ENCODE results near the gene SPRED2.

Gene SPRED2

DNA sequence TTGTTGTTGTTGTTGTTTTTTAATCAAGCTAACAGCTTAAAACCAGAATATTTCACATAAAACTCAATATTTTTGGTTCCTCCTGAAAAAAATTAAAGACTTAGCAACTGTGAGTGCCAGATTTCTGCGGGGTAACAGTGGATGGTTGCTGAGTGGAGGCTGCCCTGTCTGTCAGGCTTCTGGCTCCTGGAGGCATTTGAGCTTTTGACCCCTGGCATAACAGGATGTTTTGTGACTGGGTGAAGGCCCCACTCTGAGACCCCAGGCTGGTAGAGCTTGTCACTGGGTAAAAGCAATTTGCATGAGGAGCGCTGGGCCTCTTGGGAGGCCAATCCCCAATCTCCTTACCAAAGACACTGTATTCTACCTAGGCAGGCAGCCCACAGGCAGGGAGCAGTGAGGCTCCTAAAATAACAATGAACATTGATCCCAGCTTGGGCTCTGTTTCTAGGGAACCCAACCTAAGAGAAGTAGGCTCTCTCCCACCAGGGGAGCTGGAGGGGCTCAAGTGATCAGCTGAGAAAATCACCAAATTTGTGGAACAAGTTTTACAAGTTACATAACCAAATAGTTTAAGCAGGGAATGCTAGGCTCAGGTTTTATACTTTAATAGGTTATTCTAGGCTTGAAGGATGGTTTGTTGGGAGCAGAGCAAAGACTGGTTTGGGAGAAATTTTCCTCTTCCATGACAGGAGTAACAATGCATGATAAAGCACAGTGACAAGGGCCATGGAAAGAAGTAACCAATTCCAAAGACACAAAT, 5.9 kb upstream of the SPRED2 start:
- DNase-seq, result no peak

DNA sequence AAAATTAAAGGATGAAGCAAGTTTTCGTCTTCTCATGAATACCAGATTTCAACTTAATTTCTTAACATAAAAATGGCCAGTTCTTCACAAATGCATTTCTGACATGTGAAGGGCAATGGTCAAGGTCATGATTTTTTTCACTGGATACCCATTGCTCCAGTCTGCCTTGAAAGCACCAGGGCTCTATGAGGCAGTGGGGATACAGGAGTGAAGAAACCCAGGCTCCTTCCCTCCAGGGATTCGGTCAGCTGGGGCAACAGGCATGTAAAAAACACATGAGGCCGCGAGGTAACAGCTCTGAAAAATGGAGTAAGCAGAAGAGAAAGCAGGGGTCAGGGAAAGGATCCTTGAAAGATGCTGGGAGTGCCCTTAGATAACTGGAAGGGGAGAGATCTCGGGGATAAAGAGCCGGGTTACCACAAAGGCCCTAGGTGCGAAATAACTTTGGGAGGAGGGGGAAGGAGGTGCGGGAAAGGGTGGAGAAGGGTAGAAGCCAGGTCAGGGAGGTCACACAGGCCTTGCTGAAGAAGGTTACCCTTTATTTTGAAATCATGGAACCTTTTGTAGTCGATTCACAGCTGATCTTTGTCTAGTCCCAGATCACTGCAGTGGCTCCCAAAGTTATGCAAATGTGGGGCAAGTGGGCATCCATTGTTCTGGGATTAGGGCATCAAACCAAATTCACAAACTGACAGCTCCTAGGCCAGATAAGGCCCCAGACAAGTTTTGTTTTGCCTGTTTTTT, 5.2 kb upstream of the SPRED2 start:
- DNase-seq, result no peak

DNA sequence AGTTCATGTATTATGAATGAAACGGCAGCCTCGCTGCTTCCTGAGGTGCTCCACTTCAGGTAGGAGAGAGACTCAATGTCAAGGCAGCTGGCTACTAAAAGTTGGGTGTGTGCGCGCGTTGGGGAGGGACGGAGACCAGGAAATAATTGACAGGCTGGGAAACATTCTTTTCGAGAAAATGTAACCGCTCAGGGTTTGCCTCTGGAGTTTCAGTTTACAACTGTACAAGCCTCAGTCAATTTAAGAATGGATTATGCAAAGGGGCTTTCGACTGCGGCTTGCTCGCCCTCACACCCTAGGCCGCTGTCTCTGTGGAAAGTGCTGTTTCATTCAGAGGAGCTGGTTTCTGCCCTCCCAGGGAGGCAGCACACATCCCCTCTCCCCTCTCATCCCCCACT, 4.4 kb upstream of the SPRED2 start:
- DNase-seq, result no peak

DNA sequence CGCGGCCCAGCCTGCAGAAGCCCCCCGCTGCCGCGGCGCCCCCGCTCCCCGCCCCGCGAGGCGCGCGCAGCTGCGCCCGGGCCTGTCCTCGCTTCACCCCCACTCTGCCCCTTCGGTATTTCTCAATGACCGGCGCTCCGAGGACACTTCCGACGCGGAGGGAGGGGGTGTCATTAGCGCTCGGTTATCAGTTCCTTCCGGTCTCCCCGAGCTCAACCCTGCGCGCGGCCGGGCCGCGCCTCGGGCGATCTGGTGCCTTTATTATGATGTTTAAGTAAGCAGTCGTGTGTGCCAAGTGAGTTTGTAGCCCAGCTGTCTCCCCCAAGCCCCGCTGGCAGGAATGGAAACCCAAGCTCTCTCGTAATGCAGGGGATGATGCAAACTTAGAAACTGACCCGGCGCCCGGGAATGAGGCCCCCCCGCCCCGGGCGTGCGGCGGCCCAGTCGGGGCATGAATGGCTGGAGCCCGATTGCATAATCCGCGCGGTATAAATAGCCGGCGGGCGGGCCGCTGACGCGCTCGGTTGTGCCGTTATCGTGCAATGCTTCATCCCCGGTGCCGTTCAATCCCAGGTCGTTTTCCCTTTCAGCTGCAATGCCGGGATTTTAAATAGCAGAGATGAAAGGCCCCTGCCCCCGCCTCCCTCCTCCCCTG, 3.9 kb upstream of the SPRED2 start:
- DNase-seq, result peak; percentile 46

DNA sequence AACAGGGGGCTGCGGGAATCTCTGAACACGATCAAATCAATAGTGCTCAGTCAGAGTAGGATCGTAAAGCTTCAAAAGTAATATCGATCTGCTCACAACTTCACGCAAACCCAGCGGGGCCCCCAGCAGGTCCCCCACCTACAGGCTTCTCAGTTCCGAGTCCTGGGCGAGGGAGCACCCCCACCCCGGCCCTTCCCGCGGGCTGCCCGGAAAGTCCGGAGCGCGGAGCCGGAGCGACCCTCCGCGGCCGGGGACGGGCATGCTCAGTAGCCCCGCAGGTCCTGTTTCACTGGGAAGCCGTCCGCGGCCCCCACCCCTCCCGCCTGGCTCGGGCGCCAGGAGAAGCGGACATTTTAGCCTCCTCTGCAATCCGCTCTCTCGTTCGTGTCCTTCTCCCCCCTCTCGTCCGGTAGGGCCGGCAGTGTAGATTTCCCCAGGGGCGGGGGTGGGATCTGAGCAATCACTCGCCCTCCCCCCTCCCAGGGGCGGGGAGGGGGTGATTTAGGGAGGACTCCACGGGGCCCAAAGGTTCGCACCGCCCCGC, 3.3 kb upstream of the SPRED2 start:
- peak; percentile 39 for DNase-seq

DNA sequence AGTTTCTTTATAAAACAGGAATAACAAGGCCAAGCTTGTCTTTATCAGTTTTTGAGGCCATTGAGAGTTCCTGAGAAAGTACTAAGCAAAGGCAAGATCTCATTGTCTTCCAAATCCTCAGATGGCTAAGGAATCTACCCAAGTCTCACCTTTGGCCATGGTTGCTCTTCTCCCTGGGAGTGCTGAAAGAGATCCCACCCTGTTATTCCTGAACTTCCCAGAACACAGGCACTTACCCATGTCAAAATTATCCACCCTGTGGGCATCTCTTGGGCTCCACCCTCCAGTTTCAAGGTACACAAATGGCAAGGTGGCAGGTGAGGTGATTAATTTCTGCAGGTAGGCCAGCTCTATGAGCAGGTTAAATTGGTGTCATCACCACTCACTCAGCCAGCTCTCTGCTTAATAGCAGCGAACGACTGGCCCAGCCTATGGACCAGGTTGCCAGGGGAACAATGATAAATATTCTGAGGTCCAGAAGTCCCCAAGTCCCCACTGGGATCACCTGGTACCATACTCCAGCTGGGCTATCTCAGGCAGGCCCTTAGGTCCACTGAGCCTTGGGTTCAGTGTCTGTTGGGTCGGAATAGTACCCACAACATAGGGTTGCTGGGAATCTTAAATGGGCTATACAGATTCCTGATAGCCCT, 2.3 kb upstream of the SPRED2 start:
- DNase-seq, result no peak

DNA sequence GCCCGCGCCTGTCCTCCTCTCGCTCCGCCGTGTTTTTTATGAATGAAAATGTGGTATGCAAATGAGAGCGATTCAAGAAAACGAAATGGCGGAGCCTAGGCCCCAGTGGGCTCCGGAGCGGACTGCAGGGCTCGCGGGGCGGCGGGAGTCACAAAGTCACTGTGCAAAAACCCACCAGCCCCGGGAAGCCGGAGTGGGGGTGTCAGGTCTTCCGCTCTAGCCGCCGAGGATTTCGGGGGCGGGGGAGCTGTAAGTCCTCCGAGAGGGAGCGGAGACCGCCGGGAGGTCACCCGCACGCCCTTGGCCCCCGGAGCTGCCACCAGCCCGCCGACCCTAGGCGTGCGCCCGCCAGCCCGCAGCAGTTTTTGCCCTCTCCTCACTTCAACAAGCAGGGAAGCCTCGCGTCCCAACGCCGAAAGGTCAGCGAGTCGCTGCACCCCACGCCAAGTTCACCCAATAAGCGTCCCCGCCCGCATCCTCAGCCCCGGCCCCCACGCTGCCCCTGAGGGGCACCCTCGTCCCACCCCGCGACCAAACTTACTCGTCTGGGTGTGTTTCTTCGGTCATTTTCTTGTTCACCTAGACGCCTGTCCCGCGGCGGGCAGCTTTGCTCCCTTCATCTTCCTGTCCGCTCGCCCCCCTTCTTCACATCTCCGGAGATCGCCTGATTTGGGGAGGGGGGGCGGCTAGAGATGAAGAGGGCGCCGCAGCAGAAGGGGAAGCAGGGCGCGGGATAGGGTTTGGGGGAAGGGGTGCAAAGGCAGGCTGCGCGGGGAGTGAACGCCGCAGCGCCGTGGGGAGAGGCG, 775 bp downstream of the SPRED2 start:
- peak; percentile 50 for DNase-seq

DNA sequence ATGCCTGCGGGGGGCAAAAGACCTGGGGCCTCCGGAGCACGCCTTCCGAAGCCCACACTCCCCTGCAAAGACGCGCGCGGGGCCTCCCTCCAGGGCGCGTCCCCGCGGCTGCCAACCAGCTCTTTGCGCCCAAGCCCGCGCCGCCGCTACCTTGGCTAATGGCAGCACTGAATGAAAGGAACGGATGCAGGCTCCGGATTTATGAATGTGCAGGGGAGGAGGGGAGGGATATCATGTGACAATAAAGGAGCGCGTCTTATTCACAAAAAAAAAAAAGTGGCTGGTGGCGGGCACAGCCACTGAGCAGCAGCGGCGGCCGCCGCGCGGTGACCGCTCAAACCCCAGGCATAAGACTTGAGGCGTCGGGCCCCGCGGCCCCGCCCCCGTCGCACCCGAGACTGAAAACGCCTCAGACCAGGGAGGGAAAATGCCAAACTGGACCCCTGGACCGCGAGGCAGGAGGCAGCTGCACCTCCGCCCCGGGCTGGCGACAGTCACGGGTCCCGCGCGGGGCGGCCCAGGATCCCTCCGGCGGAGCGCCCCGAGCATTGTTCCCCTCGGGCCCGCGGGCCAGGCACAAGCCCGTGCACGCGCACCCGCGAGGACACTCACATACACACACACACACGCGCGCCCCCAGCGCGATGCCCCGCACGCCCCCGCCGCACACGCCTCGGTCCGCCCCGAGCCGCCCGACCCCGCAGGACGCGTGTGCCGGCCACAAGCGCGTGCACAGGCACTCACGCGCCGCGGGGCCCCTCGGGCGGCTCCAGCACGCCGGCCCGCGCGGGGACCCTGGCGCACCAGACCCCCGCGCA, 1.6 kb downstream of the SPRED2 start:
- DNase-seq, result peak; percentile 74

DNA sequence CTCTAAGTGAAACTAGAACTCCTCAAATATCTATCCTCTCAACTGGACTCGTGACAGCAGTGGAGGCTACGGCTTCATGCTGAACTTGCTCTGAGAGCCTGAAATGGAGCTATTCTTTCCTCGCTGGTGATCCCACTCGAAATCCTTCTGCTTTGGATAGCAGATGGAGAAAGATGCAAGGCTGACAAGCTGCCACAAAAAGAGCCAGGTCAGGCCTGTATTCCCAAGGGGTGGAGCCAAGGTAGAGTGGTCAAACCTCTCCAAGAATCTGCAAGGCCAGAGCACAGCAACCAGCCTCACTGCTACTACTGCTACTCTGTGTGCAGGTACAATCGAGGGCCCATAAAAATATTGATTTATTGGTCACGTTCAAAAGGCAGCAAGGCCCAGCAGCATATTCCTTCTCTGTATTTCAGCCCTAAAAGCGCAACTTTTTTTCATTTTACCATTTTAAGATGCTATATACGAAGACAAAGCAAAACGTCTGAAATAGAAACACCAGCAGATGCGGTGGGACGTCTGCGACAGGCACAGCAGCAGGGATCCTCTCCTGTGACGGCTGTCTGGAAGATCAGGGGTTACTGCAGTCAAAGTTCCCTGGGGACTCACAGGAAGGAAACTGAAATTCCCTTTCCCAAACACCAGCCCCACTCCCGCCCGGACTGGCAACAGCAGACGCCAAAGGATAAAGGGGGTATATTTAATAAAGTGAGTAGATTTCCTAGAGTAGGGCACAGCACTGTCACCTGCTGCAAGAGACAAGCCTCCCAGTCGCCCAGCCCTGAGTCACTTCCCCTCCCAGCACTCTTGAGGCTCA, 2.4 kb downstream of the SPRED2 start:
- no peak for DNase-seq

DNA sequence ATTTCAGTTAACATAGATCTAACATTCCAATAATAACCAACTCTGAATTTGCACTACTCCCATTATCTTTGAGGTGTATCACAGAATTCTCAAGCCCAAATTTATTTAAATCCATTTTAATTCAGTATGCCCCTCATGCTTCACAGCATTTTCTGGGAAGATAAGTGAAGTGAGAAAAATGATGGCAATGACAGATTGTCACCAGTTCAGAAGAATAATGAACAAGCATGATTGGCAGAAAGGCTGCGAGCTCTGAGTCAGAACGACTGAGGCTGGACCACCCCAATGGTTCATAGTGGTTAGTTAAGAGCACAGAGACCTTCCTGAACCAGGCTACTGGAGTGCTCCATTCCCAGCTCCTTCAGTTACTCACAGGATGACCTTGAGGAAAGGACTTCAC, 4.9 kb downstream of the SPRED2 start:
- no peak for DNase-seq

DNA sequence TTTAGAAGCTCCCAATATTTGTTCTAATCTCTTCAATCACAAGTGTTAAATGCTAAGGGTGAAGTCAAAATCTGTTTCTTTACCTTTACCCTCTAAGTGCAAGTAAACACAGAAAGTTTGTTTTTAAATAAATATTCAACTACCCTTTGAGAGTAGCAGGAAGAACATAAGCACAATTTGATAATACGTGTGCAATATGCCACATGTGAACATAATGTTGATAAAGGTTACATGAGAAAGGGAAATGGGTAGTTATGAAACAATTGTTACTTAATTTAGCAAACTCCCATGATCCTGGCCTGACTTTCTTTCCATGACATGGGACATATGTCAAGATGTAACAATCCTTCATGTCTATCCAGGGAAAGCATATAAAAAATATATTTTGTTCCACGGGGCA, 7.1 kb downstream of the SPRED2 start:
- no peak for DNase-seq

DNA sequence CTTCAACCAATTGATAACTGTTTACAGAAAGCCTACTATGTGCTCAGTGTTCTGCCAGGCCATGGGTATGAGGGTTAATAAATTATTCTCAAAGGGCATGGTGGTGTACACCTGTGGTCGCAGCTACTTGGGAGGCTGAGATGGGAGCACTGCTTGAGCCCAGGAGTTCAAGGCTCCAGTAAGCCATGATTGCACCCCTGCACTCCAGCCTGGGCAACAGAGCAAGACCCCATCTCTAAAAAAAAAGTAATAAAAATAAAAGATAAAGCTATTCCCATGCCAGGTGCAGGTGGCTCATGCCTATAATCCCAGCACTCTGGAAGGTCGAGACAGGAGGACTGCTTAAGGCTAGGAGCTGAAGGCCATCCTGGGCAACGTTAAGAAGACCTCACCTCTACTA, 8.0 kb downstream of the SPRED2 start:
- DNase-seq, result no peak

DNA sequence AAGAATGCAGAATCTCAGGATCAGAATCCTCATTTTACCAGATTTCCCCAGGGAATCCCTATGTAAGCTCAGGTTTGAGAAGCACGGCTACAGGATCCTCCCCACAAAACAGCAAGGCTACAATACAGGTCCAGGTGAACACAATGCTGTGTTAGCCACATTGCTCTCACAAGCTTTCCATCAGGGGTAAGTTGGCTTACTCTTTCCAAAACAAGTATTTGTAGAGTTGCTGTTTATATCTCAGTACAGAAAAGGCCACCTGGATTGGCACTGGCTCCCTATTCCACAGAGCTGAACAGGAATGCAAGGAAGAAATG, 11.0 kb downstream of the SPRED2 start:
- DNase-seq, result no peak

DNA sequence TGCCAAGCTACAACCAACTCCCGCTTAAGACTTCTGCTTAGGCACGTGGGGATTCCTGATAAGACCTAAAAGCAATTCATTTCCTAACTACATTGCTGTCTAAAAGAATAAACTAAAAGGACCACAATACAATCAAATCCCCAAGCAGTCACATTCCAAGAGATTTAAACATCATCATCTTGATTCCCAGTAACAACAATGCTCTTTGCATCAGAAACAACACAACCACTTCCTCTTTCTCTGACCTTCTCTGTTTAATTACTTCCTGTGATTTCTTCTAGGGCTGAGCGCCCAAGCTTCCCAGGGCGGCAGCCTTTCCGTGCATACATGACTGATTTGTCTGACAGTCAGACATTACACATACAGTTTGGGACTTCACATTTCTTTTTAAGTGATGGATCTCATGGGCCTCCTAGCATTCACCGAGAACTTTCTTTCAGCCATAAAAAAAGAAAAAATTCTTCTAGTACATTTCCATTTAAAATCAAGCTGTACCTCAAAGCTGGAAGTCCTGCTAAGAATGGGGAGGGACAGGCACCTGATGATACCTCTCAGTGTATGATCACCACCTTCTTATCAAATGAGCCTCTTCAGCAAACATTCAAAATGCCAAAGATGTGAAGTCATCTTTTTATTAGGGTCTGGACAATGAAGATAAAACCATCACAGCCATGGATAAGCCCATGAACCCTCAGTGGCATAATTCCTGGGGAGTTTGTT, 11.5 kb downstream of the SPRED2 start:
- no peak for DNase-seq

DNA sequence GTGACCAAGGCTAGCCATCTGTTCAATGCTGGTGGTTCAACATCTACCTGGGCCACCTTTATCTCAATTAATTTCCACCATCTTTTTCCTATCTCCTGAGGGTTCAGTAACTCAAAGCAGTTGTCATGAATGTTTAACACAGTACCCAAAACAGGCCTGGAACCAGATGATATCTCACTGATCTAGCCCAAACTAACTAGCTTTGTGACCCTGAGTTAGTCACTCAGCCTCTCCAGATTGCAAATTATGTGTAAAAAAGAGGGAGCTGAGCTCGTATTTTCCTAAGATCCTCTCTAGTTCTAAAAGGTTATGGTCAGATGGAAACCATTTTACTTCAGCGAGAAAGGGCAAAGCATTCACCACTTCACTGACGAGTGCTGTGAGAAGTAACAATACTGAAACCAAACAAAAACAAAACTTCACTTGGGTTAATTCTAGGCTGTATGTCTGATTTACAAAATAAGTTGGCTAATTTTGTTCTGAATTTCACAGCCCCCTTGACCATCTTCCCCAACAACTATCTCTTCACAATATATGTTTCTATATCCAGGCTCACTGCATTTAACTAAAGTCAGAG, 14.8 kb downstream of the SPRED2 start:
- DNase-seq, result no peak

DNA sequence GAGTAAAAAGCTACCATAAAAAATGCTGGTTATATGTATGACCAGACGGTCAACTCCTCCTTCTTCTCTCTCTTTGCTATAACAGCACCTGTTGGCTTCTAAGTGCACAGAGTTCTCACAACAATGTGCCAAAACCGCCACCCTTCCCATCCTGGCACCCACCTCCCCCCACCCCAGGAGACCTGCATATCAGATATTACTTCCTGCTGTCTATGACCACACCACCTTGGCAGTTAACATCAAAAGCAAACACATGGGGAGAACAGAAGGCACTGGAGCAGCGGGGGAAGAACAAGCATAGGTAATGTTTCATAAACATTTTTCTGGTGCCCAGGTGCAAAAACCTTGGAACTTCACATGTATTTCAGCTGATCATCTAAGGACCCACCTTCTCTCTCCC, 15.5 kb downstream of the SPRED2 start:
- DNase-seq, result no peak

DNA sequence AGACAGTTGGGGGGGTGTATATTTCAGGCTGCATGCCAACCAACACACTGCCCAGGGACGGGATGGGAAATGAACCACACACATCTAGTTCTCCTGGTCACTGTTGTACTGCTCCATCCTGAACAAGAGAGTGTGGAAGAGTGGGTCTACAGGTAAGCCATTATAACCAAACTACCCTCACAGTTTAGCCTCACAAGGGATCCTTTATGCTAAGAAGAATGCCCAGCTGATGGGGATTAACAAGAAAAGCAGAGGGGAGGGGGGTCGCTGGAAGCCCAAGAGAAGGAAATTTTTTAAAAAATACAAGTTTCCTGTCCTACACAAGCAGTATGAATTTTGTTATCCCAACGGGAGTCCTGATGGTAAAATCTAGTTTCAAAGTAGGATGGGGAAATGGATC, 16.1 kb downstream of the SPRED2 start:
- no peak for DNase-seq

DNA sequence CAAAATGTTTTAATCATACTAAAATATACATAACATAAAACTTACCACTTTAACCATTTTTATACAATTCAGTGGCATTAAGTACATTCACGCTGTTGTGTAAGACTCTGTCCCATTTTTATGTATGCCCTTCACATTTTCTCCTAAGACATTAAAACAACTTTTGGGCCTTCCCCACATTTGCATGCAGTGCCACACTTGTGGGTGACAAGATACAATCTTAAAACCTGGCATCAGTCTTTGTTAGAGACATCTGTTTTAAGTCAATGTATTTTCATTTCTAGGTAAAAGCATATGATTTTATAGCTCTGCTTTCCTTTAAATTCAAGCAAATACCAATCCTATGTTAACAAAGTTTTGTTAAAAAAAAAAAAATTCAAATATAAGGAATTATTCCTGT, 17.3 kb downstream of the SPRED2 start:
- DNase-seq, result no peak

DNA sequence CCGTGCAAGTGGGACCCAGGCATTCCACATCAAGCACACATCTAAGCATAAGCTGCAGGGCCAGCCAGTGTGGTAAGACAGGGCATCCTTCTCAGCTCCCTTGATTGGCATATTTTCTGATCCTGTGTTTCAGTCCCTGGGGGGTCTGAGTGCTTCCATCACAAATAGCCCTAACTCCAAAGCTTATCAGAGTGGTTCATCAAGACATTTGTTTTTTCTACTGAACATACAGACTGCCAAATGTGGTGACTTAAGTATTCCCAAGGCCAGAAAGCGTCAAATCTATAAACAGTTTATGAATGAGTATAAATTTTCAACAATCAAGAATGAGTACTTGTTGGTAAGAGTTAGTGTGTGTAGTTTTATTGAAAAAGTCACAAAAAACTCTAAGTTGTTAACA, 18.8 kb downstream of the SPRED2 start:
- no peak for DNase-seq

DNA sequence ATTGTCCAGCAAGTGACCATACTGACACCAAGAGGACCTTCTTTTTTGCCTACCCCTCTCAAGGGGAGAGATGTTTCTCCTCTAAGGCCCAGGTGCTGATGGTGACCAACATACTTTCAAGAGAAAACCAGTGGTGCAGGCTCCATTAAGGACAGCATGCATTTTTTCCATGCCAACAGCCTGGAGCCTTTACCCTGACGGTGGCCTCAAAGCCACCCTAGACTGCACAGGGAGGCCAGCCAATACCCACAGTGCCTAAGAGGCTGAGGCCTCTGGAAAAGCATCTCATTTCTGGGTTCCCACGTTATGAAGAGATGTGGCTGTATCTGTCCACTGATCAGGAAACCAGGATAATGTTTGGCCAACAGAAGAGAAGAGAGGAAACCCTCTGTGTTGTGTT, 19.3 kb downstream of the SPRED2 start:
- DNase-seq, result no peak
